NCI-H1436 treated with DMSO at 0.1 percent for 48 hours (cell line): ENCODE measurements around the gene FAM107A.

Experiments
- DNase-seq: peaks from one replicate; lab custom pipeline; 2025; lab: John Stamatoyannopoulos, UW

Gene FAM107A

DNA sequence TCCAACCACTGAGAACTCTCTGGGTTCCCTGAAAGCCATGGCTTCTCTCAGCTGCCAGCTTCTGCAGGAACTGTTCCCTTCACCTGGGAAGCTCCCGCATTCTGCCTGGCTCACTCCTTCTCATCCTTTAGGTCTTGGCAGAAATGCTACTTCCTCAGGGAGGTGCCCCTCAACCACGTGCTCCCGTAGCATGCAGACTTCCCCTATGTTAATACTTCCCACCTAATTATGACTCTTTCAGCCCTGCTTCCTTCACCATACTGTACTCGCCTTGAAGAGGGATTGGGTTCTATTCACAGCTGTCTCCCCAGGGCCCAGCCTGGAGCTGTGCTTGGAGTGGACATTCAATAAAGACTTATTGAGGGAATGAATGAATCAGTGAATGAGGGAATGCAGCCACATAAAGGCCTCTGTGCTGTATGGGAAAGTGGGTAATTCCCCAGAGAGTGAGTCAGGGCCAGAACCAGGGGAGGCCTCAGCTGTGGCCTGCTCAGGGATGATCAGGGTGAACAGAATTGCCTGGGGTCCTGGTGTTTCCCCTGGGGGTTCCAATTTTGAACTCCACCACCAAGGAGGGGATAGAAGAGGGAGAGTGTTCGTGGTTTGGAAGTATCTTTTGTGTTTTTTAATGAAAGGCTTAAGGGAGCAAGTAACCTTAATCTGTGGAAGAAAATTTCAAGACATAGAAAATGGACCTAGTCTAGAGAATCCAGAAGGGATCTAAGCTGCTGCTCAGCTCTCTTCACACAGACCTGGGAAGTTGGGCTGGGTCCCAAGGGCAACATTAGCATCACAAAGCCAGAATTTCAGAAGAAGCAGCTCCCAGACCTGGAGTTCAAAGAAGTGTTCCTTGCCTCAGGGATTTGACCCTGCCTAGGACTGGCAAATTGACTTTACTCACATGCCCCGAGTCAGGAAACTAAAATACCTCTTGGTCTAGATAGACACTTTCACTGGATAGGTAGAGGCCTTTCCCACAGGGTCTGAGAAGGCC lies 14.6 kb upstream of the FAM107A start:
- no peak for DNase-seq

DNA sequence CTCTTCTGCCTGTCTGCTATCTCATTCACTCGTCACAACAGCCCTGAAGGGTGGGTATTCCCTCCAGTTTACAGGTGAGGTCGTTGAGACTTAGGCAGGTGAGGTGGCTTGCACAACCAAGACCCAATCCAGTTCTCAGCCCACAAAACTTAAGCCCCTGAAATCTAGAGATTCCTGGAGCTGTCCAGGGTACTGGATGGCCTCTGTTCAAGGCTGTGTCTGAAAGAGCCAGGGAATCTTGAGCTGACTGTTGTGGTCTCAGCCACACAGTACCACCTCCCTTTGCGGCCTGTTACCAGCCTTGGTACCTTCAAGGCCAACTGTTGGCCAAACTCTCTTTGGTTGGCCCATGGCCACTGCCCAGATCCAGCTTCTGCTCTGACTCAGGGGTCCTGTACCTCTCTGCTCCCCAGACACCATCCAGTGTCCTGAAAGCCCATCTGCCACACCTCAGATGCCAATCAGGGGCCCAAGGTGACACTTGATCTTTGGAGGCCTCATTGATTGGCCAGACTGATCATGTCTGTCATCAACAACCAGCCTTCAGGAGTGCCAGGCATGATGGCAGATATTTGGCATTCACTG lies 10.9 kb upstream of the FAM107A start:
- DNase-seq = no peak

DNA sequence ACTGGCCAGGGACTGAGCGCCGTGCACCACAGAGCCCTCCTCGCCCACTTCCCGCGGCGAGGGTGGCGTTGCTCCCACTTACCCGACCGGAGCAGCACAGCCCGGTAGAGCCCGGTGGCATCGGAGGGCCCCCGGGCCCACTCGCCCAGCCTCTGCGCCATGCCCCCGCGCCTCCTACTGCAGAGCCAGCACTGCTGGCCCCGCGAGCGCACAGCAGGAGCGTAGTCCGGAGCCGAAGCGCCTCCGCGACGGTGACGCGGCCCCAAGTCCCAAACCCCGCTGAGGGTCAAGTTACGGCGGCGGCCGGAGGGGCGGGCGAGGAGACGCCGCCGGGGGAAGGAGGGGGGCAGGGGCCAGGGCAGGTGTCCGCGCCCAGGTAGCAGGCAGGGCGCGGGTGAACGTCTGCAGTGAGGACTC lies 9.6 kb upstream of the FAM107A start:
- no peak for DNase-seq

DNA sequence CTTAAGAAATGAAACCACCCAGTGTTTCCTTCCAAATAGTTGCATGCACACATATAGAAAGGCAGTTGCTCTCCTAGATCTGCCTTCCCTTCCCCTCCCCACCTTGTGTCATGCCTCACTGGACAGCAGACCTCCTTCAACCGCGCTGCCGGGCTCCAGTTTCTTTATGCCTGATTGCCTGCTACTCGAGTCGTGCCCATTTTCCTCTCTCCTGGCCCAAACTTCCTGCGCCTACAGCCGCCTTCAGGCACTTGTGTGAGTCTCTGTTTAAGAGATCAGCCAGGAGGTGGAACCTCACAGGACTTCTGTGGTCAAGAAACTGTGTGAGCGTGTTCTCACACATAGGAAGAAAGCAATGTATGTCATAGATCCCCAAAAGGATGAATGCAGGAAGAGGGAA lies 8.8 kb upstream of the FAM107A start:
- DNase-seq = no peak

DNA sequence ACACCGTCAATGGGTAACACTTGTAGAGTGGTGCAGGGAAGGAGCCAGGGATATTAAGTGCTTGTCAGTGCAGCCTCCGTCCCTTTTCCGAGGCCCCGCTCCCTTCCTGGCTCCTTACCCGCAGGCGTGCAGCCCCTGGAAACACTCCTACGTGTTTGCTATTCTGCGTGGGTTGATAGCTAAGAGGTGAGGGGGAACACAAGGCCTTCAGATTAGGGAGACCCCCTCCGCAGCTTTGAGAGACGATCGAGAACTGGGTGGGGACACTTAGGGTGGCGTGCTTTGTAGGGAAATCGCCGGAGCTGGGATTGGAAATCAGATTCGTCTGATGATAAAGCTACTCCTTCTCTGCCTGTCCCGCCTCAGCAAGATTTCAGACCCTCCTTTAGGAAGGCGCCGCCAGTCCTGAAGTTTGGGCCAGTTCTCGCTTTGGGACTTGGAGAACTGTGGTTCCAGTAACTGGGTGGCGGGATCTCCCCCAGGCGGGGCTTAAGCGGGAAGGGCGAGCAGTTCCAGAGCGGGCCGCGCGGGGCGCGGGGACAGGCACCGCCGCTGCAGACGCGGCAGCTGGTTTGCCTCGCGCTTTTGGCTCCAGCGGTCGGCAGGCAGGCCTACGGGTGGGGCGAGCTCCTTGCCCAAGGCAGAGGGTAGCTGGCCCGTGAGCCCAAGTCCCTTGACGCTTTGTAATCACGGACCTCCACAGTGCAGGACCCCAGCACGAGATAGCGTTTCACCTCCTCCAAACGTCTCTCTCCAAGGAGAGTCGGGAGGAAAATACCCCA lies 8.0 kb upstream of the FAM107A start:
- DNase-seq = no peak

DNA sequence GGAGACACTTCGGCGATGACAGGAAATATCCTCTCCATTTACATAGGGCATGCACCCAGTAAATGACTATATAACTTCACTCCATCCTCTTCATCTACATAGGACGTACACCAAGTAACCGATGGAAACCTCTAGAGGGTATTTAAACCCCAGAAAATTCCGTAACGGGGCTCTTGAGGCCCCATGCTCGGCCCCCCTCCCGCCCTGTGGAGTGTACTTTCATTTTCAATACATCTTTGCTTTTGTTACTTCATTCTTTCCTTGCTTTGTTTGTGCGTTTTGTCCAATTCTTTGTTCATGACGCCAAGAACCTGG lies 7.5 kb upstream of the FAM107A start:
- DNase-seq = no peak

DNA sequence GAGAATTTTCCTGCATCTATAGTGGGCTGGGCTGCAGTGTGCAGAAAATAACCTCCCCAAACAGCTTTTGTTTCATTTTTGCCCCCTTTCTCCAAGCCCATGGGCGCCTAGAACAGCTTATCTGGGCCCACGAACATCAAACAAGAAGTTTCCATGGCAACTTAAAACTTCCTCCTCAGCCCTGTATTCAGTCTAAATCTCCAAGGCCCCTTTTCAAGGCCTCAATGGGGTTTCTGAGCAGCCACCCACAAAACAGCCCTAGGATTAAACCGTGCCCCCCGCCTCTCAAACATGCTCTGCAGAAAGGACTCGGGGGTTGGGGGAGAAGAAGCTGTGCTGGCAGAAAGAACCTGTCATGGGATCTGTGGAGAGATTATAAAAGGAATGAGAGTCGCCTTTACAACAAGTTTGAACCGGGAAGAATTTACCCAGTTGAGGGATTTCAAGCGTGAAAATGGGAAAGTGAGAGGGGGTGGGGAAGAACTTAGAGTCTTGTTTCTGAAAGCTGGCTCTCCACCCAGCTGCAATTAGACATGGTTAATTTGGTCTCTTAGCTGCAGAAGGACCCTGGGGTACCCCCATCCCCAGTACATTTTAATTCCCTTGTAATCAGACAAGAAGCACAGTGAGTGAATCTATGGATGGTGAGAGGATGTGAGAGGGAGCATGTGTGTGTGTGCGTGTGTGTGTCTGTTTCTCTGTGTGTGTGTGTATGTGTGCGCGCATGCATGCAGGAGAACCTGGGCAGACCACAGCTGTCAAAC lies 4.3 kb upstream of the FAM107A start:
- DNase-seq = no peak

DNA sequence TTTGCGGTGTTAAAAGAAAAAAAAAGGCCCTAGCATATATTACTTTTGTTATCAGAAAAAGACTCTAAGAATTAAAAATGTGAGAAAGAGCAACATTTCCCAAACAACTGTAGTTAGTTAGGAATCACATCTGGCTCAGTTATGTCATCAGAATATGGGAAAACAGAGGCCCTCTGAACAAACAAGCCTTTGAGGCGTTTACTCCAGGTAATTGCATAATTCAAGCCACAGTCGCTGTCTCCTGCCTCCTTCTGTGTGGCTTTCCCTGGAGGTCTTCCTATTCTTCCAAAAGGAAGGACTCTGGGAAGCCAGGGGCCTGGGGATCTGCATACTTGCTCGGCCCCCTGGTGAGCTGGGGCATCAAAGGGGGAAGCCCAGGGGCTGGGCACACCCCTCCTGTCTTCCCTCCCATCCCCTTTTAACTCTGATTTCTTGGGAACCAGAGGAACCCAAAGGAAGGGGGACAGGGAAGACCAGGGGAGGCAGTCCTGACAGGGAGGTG lies 3.7 kb upstream of the FAM107A start:
- no peak for DNase-seq

DNA sequence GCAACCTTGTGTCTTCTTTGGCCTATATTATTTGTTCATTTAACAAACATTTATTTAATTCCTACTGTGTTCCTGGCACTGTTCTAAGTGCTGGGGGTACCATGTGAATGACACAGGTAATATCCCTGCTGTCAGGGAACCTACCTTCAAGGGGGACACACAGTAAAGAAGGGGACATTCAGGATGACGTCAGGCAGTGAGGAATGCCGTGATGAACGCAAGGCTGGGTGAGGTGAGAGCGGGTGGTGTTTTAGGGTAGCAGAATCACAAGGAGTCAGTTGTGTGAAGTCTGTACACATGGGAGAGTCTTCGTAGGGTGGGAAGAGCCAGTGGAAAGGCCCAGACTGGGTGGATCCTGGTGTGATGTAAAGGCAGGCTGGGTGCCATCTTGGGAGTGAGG lies 1.7 kb upstream of the FAM107A start:
- no peak for DNase-seq

DNA sequence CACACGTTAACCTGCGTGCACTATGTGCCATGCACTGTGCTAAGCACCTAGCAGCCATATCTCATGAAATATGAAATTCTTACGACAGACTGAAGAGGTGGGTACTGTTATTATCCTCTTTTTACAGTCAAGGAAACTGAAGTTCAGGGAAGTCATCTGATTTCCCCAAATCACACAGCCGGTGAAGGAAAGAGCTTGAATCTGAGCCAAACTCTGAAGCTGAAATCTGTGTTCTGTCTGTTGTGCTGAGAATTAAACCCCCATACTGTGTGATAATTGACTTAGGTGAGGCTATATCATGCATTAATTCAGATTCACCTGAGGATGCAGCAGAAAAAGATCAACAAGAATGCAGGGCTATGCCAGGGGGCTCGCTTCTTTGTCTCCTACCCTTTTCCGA lies 475 bp downstream of the FAM107A start:
- DNase-seq = no peak

DNA sequence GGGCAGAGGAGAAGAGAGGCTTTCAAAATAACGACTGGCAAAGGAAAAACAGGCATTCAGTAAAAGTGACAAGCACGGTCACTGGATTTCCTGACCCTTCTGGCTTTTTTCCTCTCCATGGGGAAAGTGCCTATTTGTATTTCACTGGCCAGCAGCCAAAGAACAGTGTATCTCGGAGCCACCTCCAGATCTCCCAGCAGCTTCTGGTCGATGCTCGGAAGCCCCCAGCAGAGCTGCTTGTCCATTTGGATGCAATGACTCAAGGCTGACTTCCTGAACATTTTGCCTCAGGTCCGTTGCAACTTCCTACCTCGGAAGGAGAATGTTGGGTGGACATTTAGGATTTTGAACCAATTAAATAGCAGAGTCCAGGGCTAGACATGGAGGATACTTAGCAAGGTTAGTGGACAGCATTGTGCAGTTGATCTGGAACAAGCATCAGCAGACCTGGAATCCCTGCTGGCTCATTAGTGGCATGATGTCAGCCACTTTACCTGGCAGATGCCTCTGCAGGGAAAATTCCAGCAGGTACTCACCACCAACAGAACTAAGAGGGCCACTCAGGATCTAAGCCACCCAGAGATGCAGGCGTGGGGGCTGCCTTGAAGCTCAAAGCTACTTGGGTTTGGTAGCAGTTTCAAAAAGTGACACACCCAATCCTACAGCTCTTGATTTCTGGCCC lies 1.1 kb downstream of the FAM107A start:
- DNase-seq = no peak

DNA sequence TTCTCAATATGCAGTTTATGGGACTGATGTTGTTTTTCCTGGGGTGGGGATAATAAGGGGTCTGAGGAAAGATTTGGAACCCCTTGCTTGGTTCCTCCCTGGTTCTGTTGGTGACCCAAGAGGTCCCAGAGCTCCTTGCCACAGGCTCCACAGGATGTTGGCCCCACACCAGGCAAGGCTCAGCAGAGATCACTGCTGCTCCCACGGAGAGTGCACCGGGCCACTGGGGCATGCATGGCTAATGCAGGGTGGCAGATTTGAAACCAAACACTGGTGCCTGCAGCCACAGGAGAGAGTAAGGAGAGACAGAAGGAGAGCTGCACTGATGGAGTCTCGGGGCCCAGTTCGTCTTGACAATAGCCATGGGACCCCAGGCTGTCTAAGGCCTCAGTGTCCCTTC lies 2.5 kb downstream of the FAM107A start:
- no peak for DNase-seq

DNA sequence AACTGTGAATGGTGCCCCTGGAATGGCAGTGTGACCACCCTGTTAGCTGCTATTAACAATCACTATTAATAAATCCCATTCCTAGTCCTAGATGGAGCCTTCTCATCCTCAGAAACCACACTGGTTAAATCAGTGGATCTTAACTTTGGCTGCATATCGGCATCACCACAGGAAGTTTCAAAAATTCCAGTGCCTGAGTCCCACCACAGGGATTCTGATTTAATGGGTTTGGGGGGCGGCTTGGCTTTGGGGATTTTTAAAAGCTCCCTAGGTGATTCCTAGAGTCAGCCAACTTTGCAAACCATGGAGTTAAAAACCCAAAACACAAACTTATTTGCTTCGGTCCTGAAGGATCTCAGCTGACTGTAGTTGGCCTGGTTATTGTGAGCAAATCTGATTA lies 3.1 kb downstream of the FAM107A start:
- DNase-seq = no peak

DNA sequence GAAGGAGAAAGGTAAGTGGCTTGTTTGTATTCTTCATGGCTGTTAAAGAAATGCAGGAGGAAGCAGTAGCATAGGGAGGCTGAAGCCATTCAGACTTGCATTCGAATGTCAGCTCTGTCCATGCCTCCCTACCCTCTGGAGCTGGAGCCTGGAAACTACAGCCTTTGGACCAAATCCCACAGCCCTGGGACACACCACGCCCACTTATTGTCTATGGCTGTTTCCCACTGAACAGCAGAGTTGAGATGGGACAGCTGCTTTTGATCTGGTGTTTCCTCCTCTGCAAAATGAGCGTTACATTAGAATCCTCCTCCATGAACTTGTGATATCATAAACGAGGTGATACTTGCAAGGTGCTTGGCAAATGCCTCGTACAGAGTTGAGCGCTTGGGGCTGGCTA lies 3.6 kb downstream of the FAM107A start:
- DNase-seq = no peak

DNA sequence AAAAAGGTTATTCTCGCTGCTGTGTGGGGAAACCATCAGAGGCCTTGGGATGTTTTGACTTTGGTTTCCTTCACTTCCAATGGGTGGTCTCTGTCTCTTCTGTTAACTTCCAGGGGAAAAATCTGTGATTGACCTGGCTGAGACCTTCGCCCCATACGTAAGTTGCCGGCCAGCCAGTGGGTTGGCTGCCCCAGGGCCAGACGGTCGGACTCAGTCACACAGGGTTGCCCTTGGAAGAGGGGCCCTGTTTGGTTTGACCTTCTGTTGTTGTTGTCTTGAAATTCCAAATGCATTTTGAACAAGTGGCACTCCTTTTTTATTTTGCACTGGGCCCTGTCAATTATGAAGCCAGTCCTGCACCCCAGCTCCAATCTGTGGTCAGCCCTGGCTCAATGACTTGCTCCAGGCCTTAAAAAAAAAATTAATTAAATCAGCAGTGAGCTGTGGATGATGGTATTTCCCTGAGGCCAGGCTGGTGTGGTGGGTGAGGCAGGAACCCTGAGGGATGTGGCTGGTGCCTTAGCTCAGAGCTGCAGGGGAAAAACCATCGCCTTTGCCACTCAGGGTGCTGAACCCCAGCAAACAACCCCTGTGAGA lies 4.5 kb downstream of the FAM107A start:
- DNase-seq = no peak

DNA sequence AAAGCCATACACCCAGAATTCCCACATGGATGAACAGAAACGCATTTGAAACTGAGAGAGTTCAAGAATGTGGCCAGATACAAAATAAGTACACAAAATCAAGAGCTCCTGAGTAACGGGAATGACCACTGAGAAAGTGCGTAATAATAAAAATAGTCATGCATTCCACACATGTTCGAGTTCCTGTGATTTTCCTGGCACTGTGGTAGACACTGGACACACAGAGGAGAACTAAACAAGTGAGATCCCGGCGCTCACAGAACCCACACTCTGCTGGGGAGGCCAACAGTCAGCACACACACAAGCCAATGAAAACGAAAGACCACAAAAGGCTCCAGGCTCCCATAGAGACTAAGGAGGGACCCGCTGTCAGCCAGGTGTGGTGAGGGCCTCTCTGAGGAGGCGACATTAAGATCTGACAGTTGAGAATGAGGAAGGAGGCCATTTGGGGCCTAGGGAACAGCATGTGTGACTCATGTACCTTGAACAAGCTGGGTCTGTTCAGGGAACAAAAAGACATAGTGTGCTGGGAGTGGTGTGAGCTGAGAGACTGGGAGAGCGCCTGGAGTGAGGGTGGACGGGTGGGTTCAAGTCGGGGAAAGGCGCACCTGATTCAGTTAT lies 5.1 kb downstream of the FAM107A start:
- DNase-seq = no peak

DNA sequence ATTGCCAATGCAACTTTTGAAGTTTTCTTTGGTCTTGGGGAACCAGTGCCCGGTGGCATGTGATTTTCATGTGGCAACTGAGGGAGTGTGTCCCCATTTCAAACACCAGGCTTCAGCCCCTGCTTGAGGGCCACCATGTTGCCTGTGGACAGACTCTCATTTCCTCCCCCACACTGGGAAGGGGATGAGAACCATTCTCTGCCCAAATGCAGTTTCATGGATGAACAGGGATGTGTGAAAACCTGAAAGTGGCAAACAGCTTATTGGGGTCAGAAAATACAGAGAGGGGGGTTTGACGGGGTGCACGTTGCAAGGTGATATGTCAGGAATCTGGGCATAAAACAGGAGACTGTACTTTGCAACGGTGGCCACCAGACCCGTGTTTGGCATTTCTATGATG lies 6.3 kb downstream of the FAM107A start:
- DNase-seq = no peak

DNA sequence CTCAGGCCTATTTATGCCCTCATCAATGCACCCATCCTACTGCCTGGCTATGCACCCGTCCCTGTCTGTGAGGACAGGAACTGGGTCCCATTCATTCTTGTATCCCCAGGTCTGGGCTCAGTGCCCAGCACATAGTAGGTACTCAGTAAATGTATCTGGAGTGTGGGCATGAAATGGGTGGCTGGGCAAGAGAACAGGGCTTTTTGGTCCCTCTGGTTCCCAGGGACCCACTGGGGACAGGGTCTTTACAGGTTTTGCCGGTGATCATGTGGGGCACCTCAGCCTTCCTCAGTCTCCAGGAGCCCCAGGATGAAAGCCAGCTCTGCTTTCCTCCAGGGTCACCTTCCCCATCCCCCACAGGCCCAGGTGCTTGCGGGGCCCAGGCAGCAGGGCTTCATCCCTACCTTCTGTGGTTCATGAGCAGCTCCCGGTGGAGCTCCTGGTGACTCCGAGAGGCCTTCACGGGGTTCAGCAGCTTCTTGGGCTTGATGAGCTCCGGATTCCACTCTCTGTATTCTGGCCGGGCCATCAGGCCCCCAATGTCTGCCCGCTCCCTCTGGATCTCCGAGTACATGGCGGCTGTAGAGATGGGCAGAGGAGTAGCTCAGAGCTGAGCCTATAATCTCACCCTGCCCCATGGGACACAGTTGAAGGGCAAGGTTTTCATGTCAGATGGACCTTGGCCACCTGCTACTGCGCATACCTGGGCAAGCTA lies 7.7 kb downstream of the FAM107A start:
- no peak for DNase-seq

DNA sequence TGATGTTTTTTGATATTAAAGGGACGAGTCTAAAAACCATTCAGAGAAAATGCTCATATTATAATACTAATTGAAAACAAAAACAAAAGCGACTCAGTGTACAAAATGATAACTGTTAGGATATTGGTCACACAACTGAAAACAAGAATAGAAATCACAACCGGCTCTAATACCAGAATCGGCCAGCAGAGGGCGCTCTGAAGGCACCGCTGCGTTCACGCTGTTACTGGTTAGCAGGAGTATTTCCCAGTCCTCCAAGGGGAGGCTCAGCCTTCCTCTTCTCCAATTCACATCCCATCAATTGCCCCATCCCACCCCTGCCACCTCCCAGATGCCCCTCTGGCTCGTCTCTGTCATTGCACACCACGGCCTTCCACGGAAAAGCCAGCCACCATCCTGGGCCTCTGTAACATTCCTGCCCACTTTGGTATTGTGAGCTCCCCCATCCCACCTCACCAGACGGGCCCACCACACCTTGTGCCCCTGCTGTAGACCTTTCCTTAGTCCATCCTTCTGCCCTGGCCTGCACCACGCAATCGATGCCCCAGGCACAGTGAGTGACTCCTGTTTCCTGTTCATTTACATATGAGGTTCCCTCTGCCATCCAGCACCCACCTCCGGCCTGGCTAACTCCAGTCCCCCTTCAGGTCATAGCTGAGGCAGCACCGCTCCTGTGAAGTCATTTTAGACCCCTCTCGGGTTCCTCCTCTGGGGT lies 8.5 kb downstream of the FAM107A start:
- no peak for DNase-seq

DNA sequence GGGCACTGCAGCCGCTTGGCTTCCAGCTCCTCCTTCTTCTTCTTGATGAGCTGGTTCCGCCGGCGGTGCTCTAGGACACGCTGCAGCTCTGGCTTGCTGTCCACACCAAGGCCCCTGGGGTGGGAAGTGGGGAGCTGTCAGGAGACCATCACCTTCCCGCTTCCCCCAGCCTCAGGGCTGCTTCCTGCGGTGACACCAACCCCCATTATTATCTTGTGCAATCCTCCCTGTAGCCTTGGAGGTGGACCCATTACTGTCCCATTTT lies 10.0 kb downstream of the FAM107A start:
- no peak for DNase-seq
